WTC11 (cell line): Measurements from ENCODE around the gene CALHM4. TPM values are rescaled to one million over a fixed set of nuclear protein-coding genes. Genes with fewer than 3 reads are reported as not detected.

ENCODE experiments used
- ATAC-seq: fragments of 200-7000 bp; cut with Tn5 transposase; 2 replicates; pipeline ENCODE4 v1.10.0; 2021; ENCODE audit warnings: mild to moderate bottlenecking, moderate library complexity
- CTCF ChIA-PET: fragments of 300-600 bp; sonication (Branson Sonifier 250); formaldehyde crosslinking; loops from one replicate; lab custom pipeline; 2021; ENCODE audit warnings: antibody characterized with exemption; lab: Charles Lee
- POLR2A ChIA-PET: fragments of 350-600 bp; sonication (Branson Sonifier 250); formaldehyde crosslinking; loops from one replicate; lab custom pipeline; 2021; ENCODE audit warnings: antibody characterized with exemption; lab: Charles Lee
- DNase-seq: peaks from one replicate; pipeline ENCODE4 v3.0.0; 2021; ENCODE audit warnings: low spot score
- H3K27ac Mint-ChIP-seq: 2 replicates; pipeline ENCODE4 v1.8.0; 2021; ENCODE audit warnings: mixed read lengths
- H3K27me3 Mint-ChIP-seq: 2 replicates; pipeline ENCODE4 v1.8.0; 2021; ENCODE audit warnings: low read depth, mild to moderate bottlenecking, moderate library complexity, mixed read lengths
- H3K36me3 Mint-ChIP-seq: 2 replicates; pipeline ENCODE4 v1.8.0; 2021; ENCODE audit warnings: mixed read lengths
- H3K4me1 Mint-ChIP-seq: 2 replicates; pipeline ENCODE4 v1.8.0; 2022; ENCODE audit warnings: mixed read lengths
- H3K4me3 Mint-ChIP-seq: 2 replicates; pipeline ENCODE4 v1.8.0; 2021; ENCODE audit warnings: mild to moderate bottlenecking, moderate library complexity, mixed read lengths
- H3K9me3 Mint-ChIP-seq: 2 replicates; pipeline ENCODE4 v1.8.0; 2021; ENCODE audit warnings: mixed read lengths
- CBFB ChIP-seq: sonication (generic); formaldehyde crosslinking; IDR thresholded peaks from 2 replicates; pipeline ENCODE4 v1.8.1; 2022; ENCODE audit warnings: mild to moderate bottlenecking, low read depth, missing genetic modification reagents
- ETV6 ChIP-seq: sonication (generic); formaldehyde crosslinking; IDR thresholded peaks from 2 replicates; pipeline ENCODE4 v1.8.1; 2022; ENCODE audit warnings: mild to moderate bottlenecking, missing genetic modification reagents
- IRF2 ChIP-seq: sonication (generic); formaldehyde crosslinking; IDR thresholded peaks from 2 replicates; pipeline ENCODE4 v1.8.0; 2022; ENCODE audit warnings: low read depth, missing genetic modification reagents, borderline replicate concordance
- JUN ChIP-seq: sonication (generic); formaldehyde crosslinking; IDR thresholded peaks from 2 replicates; pipeline ENCODE4 v1.8.0; 2023; ENCODE audit warnings: mild to moderate bottlenecking, missing genetic modification reagents
- MXD4 ChIP-seq: fragments of 250-450 bp; sonication (Bioruptor Pico); IDR thresholded peaks from 2 replicates; pipeline ENCODE4 v1.8.0; 2021; ENCODE audit warnings: mild to moderate bottlenecking, moderate library complexity, borderline replicate concordance
- NFYB ChIP-seq: sonication (generic); formaldehyde crosslinking; conservative IDR thresholded peaks from 2 replicates; pipeline ENCODE4 v1.8.0; 2022; ENCODE audit warnings: low read depth, missing genetic modification reagents
- NR3C1 ChIP-seq: sonication (generic); formaldehyde crosslinking; conservative IDR thresholded peaks from 2 replicates; pipeline ENCODE4 v1.8.1; 2023; ENCODE audit warnings: low read depth, mild to moderate bottlenecking, missing genetic modification reagents
- TEAD4 ChIP-seq: sonication (generic); formaldehyde crosslinking; IDR thresholded peaks from 2 replicates; pipeline ENCODE4 v1.8.0; 2022; ENCODE audit warnings: mild to moderate bottlenecking, missing genetic modification reagents
- ZNF232 ChIP-seq: sonication (generic); formaldehyde crosslinking; IDR thresholded peaks from 2 replicates; pipeline ENCODE4 v1.8.0; 2022; ENCODE audit warnings: mild to moderate bottlenecking, missing genetic modification reagents
- ZNF396 ChIP-seq: fragments of 250-450 bp; sonication (Bioruptor Pico); IDR thresholded peaks from 2 replicates; pipeline ENCODE4 v1.8.0; 2021; ENCODE audit warnings: mild to moderate bottlenecking, moderate library complexity, borderline replicate concordance
- ZNF416 ChIP-seq: fragments of 250-450 bp; sonication (Bioruptor Pico); IDR thresholded peaks from 2 replicates; pipeline ENCODE4 v1.9.0; 2021; ENCODE audit warnings: mild to moderate bottlenecking, inconsistent platforms
- ZNF671 ChIP-seq: fragments of 250-450 bp; sonication (Bioruptor Pico); IDR thresholded peaks from 2 replicates; pipeline ENCODE4 v1.8.0; 2021; ENCODE audit warnings: mild to moderate bottlenecking
- total RNA-seq: library from RNA; stranded (reverse); gene quantifications from 3 replicates; pipeline ENCODE4 v1.2.3, GENCODE V29; 2021
- TF ChIP-seq, protein P1 (sequence below): sonication (generic); formaldehyde crosslinking; IDR thresholded peaks from 2 replicates; pipeline ENCODE4 v1.8.0; 2022; ENCODE audit warnings: mild to moderate bottlenecking, missing genetic modification reagents
- TF ChIP-seq, protein P2 (sequence below): sonication (generic); formaldehyde crosslinking; IDR thresholded peaks from 2 replicates; pipeline ENCODE4 v1.8.0; 2022; ENCODE audit warnings: missing genetic modification reagents
- TF ChIP-seq, protein P3 (sequence below): sonication (generic); formaldehyde crosslinking; IDR thresholded peaks from 2 replicates; pipeline ENCODE4 v1.8.0; 2023; ENCODE audit warnings: missing genetic modification reagents
- TF ChIP-seq, protein P4 (sequence below): sonication (generic); formaldehyde crosslinking; IDR thresholded peaks from 2 replicates; pipeline ENCODE4 v1.8.1; 2023; ENCODE audit warnings: mild to moderate bottlenecking, missing genetic modification reagents
- TF ChIP-seq, protein P5 (sequence below): fragments of 250-450 bp; sonication (Bioruptor Pico); IDR thresholded peaks from 2 replicates; pipeline ENCODE4 v2.1.2; 2022; ENCODE audit warnings: mild to moderate bottlenecking, moderate library complexity
- TF ChIP-seq, protein P6 (sequence below): fragments of 250-450 bp; sonication (Bioruptor Pico); IDR thresholded peaks from 2 replicates; pipeline ENCODE4 v1.9.0; 2021; ENCODE audit warnings: mild to moderate bottlenecking, borderline replicate concordance
- TF ChIP-seq, protein P7 (sequence below): fragments of 250-450 bp; sonication (Bioruptor Pico); IDR thresholded peaks from 2 replicates; pipeline ENCODE4 v1.9.0; 2021; ENCODE audit warnings: mild to moderate bottlenecking

Gene CALHM4
- total RNA-seq, 1 experiment from 2014 or later = not detected

DNA sequence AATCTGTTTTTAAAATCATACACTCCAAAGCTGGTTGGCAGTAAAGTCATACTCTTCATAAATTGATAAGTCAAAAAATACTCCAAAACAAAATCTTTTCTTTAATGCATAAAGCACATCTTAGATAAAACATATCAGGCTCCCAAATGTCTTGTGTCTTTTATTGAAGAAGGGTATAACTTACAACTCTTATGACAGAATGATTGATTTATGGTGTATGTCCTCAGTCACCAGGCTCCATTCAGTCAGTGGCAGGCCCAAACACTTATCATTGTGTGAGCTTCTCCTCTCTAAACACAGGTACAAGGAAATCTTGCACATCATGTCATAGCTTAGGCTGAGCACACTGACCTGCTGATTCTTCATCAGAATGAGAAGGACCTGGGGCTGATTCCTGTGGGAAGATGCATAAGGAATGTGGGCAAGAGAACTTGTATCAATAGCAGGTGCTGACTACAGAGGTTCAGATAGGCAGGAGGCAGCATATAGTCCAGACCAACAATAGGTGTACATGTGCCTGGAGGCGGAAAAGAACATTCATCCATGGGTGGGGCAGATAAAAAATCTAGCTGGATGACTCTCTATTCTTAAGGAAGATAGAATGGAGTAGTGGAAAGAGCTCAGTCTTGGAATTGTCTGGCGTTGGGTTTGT lies 40.2 kb upstream of the CALHM4 start (continued):
- no peak for TF ChIP-seq MXD4 (CRISPR knock-in tag)

DNA sequence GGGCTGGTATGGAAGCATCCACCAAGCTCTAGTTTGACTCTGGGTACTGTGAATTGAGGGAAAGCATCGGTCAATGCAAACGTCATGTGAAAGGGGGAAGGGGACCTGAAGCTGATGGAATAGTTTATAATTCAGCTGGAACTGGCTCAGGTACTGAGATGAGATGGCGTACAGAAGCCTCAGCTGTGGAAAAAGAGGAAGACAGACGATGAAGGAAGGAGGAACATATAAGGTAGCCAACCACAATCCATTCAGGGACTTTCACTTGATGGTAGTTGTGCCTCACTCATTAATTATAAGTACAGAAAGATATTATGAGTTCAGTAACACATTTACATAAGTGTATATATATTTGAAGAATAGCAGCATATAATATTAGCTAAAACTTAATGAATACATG lies 39.4 kb upstream of the CALHM4 start:
- H3K27me3 Mint-ChIP-seq = no peaks in the 10 kb centered on the region; the same call in 1 of the 2 replicates
- ATAC-seq (no peak), DNase-seq (no peak)
- no peaks in the 10 kb centered on the region for H3K36me3 Mint-ChIP-seq
- H3K4me1 Mint-ChIP-seq = peaks cover 18% of the 10 kb centered on the region
- ChIA-PET POLR2A (no interaction called here), CTCF (interaction anchor here (0.8 to 1.3 kb wide), 2 partner anchors 14 to 227 kb away, joined by 3 to 4 read pairs; no protein-coding TSS in a partner anchor)
- peaks cover 5% of the 10 kb centered on the region; the same call in 1 of the 2 replicates for H3K9me3 Mint-ChIP-seq
- no peak overlapping the region for H3K27ac Mint-ChIP-seq
- TF ChIP-seq ZNF232 (CRISPR knock-in tag) = no peak
- TF ChIP-seq, protein P1, sequence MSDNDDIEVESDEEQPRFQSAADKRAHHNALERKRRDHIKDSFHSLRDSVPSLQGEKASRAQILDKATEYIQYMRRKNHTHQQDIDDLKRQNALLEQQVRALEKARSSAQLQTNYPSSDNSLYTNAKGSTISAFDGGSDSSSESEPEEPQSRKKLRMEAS = no peak
- no peak for TF ChIP-seq ZNF416 (CRISPR knock-in tag)
- TF ChIP-seq CBFB = no peak
- no peak for TF ChIP-seq NFYB (CRISPR knock-in tag)
- TF ChIP-seq, protein P2, sequence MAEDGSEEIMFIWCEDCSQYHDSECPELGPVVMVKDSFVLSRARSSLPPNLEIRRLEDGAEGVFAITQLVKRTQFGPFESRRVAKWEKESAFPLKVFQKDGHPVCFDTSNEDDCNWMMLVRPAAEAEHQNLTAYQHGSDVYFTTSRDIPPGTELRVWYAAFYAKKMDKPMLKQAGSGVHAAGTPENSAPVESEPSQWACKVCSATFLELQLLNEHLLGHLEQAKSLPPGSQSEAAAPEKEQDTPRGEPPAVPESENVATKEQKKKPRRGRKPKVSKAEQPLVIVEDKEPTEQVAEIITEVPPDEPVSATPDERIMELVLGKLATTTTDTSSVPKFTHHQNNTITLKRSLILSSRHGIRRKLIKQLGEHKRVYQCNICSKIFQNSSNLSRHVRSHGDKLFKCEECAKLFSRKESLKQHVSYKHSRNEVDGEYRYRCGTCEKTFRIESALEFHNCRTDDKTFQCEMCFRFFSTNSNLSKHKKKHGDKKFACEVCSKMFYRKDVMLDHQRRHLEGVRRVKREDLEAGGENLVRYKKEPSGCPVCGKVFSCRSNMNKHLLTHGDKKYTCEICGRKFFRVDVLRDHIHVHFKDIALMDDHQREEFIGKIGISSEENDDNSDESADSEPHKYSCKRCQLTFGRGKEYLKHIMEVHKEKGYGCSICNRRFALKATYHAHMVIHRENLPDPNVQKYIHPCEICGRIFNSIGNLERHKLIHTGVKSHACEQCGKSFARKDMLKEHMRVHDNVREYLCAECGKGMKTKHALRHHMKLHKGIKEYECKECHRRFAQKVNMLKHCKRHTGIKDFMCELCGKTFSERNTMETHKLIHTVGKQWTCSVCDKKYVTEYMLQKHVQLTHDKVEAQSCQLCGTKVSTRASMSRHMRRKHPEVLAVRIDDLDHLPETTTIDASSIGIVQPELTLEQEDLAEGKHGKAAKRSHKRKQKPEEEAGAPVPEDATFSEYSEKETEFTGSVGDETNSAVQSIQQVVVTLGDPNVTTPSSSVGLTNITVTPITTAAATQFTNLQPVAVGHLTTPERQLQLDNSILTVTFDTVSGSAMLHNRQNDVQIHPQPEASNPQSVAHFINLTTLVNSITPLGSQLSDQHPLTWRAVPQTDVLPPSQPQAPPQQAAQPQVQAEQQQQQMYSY (CRISPR knock-in tag) = no peak
- TF ChIP-seq, protein P3, sequence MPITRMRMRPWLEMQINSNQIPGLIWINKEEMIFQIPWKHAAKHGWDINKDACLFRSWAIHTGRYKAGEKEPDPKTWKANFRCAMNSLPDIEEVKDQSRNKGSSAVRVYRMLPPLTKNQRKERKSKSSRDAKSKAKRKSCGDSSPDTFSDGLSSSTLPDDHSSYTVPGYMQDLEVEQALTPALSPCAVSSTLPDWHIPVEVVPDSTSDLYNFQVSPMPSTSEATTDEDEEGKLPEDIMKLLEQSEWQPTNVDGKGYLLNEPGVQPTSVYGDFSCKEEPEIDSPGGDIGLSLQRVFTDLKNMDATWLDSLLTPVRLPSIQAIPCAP (CRISPR knock-in tag) = no peak
- TF ChIP-seq ZNF396 (CRISPR knock-in tag) = no peak
- TF ChIP-seq ETV6 (CRISPR knock-in tag) = no peak
- no peak for TF ChIP-seq NR3C1 (CRISPR knock-in tag)
- TF ChIP-seq, protein P4, sequence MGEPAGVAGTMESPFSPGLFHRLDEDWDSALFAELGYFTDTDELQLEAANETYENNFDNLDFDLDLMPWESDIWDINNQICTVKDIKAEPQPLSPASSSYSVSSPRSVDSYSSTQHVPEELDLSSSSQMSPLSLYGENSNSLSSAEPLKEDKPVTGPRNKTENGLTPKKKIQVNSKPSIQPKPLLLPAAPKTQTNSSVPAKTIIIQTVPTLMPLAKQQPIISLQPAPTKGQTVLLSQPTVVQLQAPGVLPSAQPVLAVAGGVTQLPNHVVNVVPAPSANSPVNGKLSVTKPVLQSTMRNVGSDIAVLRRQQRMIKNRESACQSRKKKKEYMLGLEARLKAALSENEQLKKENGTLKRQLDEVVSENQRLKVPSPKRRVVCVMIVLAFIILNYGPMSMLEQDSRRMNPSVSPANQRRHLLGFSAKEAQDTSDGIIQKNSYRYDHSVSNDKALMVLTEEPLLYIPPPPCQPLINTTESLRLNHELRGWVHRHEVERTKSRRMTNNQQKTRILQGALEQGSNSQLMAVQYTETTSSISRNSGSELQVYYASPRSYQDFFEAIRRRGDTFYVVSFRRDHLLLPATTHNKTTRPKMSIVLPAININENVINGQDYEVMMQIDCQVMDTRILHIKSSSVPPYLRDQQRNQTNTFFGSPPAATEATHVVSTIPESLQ = no peak
- TF ChIP-seq, protein P5, sequence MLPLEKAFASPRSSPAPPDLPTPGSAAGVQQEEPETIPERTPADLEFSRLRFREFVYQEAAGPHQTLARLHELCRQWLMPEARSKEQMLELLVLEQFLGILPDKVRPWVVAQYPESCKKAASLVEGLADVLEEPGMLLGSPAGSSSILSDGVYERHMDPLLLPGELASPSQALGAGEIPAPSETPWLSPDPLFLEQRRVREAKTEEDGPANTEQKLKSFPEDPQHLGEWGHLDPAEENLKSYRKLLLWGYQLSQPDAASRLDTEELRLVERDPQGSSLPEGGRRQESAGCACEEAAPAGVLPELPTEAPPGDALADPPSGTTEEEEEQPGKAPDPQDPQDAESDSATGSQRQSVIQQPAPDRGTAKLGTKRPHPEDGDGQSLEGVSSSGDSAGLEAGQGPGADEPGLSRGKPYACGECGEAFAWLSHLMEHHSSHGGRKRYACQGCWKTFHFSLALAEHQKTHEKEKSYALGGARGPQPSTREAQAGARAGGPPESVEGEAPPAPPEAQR = no peak
- no peak for TF ChIP-seq TEAD4
- no peak overlapping the region for H3K4me3 Mint-ChIP-seq

DNA sequence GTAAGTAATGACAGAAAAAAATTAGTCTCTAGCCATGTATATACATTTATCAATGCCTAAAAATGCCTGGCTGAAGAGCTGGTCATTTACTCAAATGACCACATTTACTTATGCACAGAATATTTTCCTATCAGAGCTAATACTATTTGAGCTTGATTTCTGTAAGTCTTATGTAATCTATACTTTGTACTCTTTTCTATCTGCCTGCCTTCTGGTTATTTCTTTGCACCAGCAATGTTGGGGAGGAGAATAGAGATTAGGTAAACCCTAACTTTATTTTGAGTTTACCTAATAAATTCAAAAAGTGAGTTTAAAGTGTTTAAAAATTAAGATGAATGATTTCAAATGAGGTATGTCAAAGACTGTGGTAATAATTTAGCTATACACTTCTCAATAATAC lies 38.4 kb upstream of the CALHM4 start:
- ATAC-seq = no peak
- DNase-seq = no peak
- POLR2A ChIA-PET = no interaction called here
- H3K27ac Mint-ChIP-seq = no peak overlapping the region
- H3K4me3 Mint-ChIP-seq = no peak overlapping the region
- no peaks in the 10 kb centered on the region for H3K9me3 Mint-ChIP-seq
- H3K4me1 Mint-ChIP-seq = peaks cover 18% of the 10 kb centered on the region
- CTCF ChIA-PET = interaction anchor here (1.4 kb wide), 1 partner anchor 18 kb away, joined by 5 read pairs; no protein-coding TSS in a partner anchor
- no peaks in the 10 kb centered on the region for H3K36me3 Mint-ChIP-seq
- H3K27me3 Mint-ChIP-seq = no peaks in the 10 kb centered on the region; the same call in 1 of the 2 replicates
- TF ChIP-seq, protein P6, sequence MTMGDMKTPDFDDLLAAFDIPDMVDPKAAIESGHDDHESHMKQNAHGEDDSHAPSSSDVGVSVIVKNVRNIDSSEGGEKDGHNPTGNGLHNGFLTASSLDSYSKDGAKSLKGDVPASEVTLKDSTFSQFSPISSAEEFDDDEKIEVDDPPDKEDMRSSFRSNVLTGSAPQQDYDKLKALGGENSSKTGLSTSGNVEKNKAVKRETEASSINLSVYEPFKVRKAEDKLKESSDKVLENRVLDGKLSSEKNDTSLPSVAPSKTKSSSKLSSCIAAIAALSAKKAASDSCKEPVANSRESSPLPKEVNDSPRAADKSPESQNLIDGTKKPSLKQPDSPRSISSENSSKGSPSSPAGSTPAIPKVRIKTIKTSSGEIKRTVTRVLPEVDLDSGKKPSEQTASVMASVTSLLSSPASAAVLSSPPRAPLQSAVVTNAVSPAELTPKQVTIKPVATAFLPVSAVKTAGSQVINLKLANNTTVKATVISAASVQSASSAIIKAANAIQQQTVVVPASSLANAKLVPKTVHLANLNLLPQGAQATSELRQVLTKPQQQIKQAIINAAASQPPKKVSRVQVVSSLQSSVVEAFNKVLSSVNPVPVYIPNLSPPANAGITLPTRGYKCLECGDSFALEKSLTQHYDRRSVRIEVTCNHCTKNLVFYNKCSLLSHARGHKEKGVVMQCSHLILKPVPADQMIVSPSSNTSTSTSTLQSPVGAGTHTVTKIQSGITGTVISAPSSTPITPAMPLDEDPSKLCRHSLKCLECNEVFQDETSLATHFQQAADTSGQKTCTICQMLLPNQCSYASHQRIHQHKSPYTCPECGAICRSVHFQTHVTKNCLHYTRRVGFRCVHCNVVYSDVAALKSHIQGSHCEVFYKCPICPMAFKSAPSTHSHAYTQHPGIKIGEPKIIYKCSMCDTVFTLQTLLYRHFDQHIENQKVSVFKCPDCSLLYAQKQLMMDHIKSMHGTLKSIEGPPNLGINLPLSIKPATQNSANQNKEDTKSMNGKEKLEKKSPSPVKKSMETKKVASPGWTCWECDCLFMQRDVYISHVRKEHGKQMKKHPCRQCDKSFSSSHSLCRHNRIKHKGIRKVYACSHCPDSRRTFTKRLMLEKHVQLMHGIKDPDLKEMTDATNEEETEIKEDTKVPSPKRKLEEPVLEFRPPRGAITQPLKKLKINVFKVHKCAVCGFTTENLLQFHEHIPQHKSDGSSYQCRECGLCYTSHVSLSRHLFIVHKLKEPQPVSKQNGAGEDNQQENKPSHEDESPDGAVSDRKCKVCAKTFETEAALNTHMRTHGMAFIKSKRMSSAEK = no peak
- no peak for TF ChIP-seq IRF2
- no peak for TF ChIP-seq JUN (CRISPR knock-in tag)
- TF ChIP-seq, protein P7, sequence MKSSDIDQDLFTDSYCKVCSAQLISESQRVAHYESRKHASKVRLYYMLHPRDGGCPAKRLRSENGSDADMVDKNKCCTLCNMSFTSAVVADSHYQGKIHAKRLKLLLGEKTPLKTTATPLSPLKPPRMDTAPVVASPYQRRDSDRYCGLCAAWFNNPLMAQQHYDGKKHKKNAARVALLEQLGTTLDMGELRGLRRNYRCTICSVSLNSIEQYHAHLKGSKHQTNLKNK = no peak
- no peak for TF ChIP-seq ZNF671 (CRISPR knock-in tag)
